Fibroblast of pulmonary artery (primary cell): ENCODE results near the gene MXRA8.
A peak's percentile ranks its signal among the peaks of the same experiment; 100 is the strongest.

Source experiments
- DNase-seq: peaks from one replicate; pipeline ENCODE4 v3.0.0-alpha.2; 2010; ENCODE audit warnings: low read depth
- H3K4me3 ChIP-seq: replicated peaks from 2 replicates; pipeline ENCODE4 v1.5.1; 2011; ENCODE audit warnings: low read depth, mild to moderate bottlenecking, control low read depth, low read length, moderate library complexity
- CTCF ChIP-seq: IDR thresholded peaks from 2 replicates; pipeline ENCODE4 v1.5.1; 2011; ENCODE audit warnings: mild to moderate bottlenecking, control low read depth, low read length, inconsistent platforms; ENCODE audit errors: missing control alignments

Gene MXRA8

GRCh38 chr1:1357871-1358432, 403 bp downstream of the MXRA8 start:
- no peak for DNase-seq
- TF ChIP-seq CTCF, result no peak
- peak overlapping the region; percentile 64 for H3K4me3 ChIP-seq

GRCh38 chr1:1356796-1357401, 1.5 kb downstream of the MXRA8 start:
- no peak for TF ChIP-seq CTCF
- DNase-seq, result no peak
- peak overlapping the region; percentile 64 for H3K4me3 ChIP-seq

GRCh38 chr1:1356166-1356795, 2.1 kb downstream of the MXRA8 start:
- no peak for DNase-seq
- TF ChIP-seq CTCF, result no peak
- H3K4me3 ChIP-seq, result peak overlapping the region; percentile 64

GRCh38 chr1:1355416-1355815, 2.9 kb downstream of the MXRA8 start:
- TF ChIP-seq CTCF, result no peak
- no peak for DNase-seq
- H3K4me3 ChIP-seq, result no peak overlapping the region

- no peak for TF ChIP-seq CTCF
- H3K4me3 ChIP-seq, result no peak overlapping the region
- DNase-seq, result no peak
Measured at GRCh38 chr1:1354271-1355247, 3.8 kb downstream of the MXRA8 start.

- no peak for TF ChIP-seq CTCF
- DNase-seq, result no peak
- H3K4me3 ChIP-seq, result no peak overlapping the region
Measured at GRCh38 chr1:1353389-1354151, 4.8 kb downstream of the MXRA8 start.
